ENCODE measurements around the gene CCDC71L.

CCDC71L gene

GRCh38 chr7:106643216-106644000, 17.6 kb downstream of the CCDC71L start:
- no peaks in the 10 kb centered on the region for H3K27me3 ChIP-seq
- H4K20me1 ChIP-seq, result no peaks in the 10 kb centered on the region
- no peak for TF ChIP-seq Cebpa-rat (IDR thresholded peaks at IDR 0.05)
- no peak overlapping the region for H3K9ac ChIP-seq
- no peak overlapping the region for H3K4me2 ChIP-seq
- no peak overlapping the region for H3K27ac ChIP-seq
- H3K4me1 ChIP-seq, result no peaks in the 10 kb centered on the region
- no peak overlapping the region for H3K4me3 ChIP-seq
- H3K9me3 ChIP-seq, result 0 out of 2 replicates have a peak, but pooled peaks cover 3% of the 10 kb centered on the region
- H3K36me3 ChIP-seq, result no peaks in the 10 kb centered on the region

DNA sequence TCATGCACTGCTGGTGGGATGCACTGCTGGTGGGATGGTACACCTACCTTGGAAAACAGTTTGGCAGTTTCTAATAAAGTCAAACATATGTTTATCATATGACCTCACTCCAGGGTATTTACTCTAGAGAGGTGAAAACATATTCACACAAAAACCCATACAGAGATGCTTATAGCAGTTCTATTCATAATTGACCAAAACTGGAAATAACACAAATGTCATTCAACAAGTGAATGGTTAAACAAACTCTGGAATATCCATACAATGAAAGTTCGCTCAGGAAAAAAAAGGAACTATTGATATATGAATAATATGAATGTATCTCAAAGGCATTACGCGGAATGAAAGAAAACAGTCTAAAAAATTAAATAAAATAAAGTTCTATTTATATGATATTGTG, 19.5 kb downstream of the CCDC71L start:
- H3K4me1 ChIP-seq, result no peaks in the 10 kb centered on the region
- no peak overlapping the region for H3K4me2 ChIP-seq
- H3K27ac ChIP-seq, result no peak overlapping the region
- H3K9me3 ChIP-seq, result 0 out of 2 replicates have a peak, but pooled peaks cover 5% of the 10 kb centered on the region
- no peaks in the 10 kb centered on the region for H3K36me3 ChIP-seq
- no peaks in the 10 kb centered on the region for H3K27me3 ChIP-seq
- no peak overlapping the region for H3K9ac ChIP-seq
- TF ChIP-seq Cebpa-rat (IDR thresholded peaks at IDR 0.05), result no peak
- H3K4me3 ChIP-seq, result no peak overlapping the region
- no peaks in the 10 kb centered on the region for H4K20me1 ChIP-seq

DNA sequence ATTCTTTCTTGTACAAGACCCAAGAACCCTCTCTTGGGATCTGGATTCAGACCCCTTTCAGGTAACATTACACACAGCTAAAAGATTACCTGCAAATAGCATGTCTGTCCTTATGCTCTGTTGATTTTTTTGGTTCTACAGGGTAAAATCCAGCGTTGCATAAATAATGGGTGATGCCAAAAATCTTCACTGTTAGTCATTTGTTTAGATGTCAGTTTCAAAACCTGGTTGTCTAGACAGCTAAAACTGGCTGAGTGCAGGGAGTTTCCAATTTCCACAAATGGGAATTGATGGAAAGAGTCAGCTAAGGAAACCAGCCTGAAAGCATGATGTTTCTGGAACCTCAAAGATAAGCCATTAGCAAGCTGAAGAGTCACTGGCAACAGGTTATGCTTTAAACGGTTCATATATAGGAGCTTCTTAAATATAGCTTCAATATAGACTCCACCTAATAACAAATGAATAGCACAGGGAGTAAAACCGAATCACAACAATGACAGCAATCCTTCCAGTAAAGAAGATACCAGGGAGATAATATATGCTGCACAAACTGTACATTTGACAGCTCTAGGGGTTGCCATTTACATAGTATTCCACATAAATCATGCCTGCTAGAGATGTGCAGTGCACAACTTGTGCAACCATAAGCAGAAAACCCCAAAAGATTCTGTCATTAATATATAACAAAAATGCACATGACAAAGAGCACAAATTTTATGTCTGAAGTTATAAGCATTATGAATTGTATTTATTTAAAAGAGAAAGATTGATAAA, 20.4 kb downstream of the CCDC71L start:
- H3K27me3 ChIP-seq, result no peaks in the 10 kb centered on the region
- TF ChIP-seq Cebpa-rat (IDR thresholded peaks at IDR 0.05), result no peak
- no peaks in the 10 kb centered on the region for H3K4me1 ChIP-seq
- H4K20me1 ChIP-seq, result no peaks in the 10 kb centered on the region
- no peak overlapping the region for H3K27ac ChIP-seq
- H3K36me3 ChIP-seq, result no peaks in the 10 kb centered on the region
- no peak overlapping the region for H3K9ac ChIP-seq
- H3K4me2 ChIP-seq, result no peak overlapping the region
- no peak overlapping the region for H3K4me3 ChIP-seq
- H3K9me3 ChIP-seq, result 0 out of 2 replicates have a peak, but pooled peaks cover 5% of the 10 kb centered on the region

GRCh38 chr7:106639476-106640334, 21.3 kb downstream of the CCDC71L start:
- no peak overlapping the region for H3K9ac ChIP-seq
- no peak overlapping the region for H3K4me3 ChIP-seq
- no peaks in the 10 kb centered on the region for H4K20me1 ChIP-seq
- no peaks in the 10 kb centered on the region for H3K27me3 ChIP-seq
- no peaks in the 10 kb centered on the region for H3K4me1 ChIP-seq
- H3K4me2 ChIP-seq, result no peak overlapping the region
- H3K36me3 ChIP-seq, result no peaks in the 10 kb centered on the region
- H3K27ac ChIP-seq, result no peak overlapping the region
- no peak for TF ChIP-seq Cebpa-rat (IDR thresholded peaks at IDR 0.05)
- 0 out of 2 replicates have a peak, but pooled peaks cover 5% of the 10 kb centered on the region for H3K9me3 ChIP-seq

DNA sequence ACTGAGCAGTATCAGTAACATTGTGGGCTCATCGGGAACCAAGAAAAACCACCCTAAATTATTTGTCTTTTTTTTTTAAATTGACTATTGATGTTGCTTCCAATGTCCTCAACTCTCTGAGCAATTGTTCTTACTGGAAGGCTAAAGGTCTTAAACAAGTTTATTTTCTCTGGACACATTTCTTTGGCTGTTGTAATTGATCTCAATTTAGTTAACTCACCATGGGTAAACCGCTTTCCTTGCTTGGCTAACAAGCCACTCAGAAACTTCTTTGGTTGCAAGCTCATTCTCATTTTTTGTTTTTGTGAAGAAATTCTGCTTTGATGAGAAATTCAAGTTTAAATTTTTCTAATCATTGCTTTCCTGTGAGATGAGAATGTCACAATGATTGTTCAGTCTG, 25.5 kb downstream of the CCDC71L start:
- Histone ChIP-seq H4K20me1 (no peaks in the 10 kb centered on the region), H3K27me3 (no peaks in the 10 kb centered on the region), H3K9ac (no peak overlapping the region), H3K27ac (no peak overlapping the region), H3K4me3 (no peak overlapping the region), H3K36me3 (no peaks in the 10 kb centered on the region), H3K4me2 (no peak overlapping the region), H3K4me1 (no peaks in the 10 kb centered on the region), H3K9me3 (peaks cover 5% of the 10 kb centered on the region; the same call in 1 of the 2 replicates)
- no peak for TF ChIP-seq Cebpa-rat (IDR thresholded peaks at IDR 0.05)

DNA sequence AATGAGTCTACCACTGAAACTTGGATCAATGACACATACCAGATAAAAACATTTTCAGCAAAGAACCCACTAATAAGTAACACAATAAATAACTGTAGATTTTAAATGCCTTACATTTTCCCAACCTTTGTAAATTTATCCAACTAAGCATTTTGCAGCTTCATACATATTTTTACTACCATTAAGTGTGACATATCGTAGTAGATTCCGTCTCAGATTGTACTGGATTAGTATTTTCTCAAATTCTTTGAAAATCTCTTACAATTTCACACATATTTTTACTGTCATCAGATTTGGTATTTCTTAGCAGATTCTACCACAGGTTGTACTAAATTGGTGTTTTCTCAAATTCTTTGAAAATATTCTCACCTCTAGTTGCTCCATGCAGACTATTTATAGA, 26.0 kb downstream of the CCDC71L start:
- Histone ChIP-seq H3K36me3 (no peaks in the 10 kb centered on the region), H3K9ac (no peak overlapping the region), H3K27me3 (no peaks in the 10 kb centered on the region), H3K27ac (no peak overlapping the region), H3K4me1 (no peaks in the 10 kb centered on the region), H3K4me3 (no peak overlapping the region), H3K4me2 (no peak overlapping the region), H3K9me3 (peaks cover 5% of the 10 kb centered on the region; the same call in 1 of the 2 replicates), H4K20me1 (no peaks in the 10 kb centered on the region)
- TF ChIP-seq Cebpa-rat (IDR thresholded peaks at IDR 0.05), result no peak

- H3K27me3 ChIP-seq, result no peaks in the 10 kb centered on the region
- no peaks in the 10 kb centered on the region for H3K36me3 ChIP-seq
- H3K4me2 ChIP-seq, result no peak overlapping the region
- no peak for TF ChIP-seq Cebpa-rat (IDR thresholded peaks at IDR 0.05)
- no peaks in the 10 kb centered on the region for H3K4me1 ChIP-seq
- no peaks in the 10 kb centered on the region; the same call in 1 of the 2 replicates for H3K9me3 ChIP-seq
- H3K9ac ChIP-seq, result no peak overlapping the region
- no peak overlapping the region for H3K27ac ChIP-seq
- H3K4me3 ChIP-seq, result no peak overlapping the region
- H4K20me1 ChIP-seq, result no peaks in the 10 kb centered on the region
Measured at GRCh38 chr7:106630648-106631047, 30.3 kb downstream of the CCDC71L start.

DNA sequence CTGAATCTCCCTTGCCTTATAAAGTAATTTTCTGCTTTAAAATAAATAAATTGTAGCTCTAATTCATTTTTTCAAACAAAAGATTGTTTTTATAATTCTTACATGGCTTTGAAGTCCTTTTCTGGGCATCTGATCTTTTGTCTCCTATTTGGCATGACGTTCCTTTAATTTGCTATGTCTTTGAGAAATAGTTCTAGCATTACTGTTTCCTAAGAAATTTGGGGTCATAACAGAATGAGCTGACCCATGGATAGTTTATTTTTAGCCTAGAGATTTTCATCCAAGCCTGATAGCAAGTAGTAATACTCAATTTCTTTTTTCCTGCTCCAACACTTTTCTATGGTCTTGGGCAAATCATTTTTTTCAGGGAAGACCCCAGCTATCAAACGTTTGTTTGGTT, 31.4 kb downstream of the CCDC71L start:
- no peaks in the 10 kb centered on the region for H3K4me1 ChIP-seq
- H3K4me3 ChIP-seq, result no peak overlapping the region
- no peaks in the 10 kb centered on the region for H3K36me3 ChIP-seq
- no peaks in the 10 kb centered on the region for H3K27me3 ChIP-seq
- no peak overlapping the region for H3K27ac ChIP-seq
- no peak overlapping the region for H3K4me2 ChIP-seq
- no peaks in the 10 kb centered on the region for H4K20me1 ChIP-seq
- no peak overlapping the region for H3K9ac ChIP-seq
- no peaks in the 10 kb centered on the region; the same call in 1 of the 2 replicates for H3K9me3 ChIP-seq
- TF ChIP-seq Cebpa-rat (IDR thresholded peaks at IDR 0.05), result no peak

DNA sequence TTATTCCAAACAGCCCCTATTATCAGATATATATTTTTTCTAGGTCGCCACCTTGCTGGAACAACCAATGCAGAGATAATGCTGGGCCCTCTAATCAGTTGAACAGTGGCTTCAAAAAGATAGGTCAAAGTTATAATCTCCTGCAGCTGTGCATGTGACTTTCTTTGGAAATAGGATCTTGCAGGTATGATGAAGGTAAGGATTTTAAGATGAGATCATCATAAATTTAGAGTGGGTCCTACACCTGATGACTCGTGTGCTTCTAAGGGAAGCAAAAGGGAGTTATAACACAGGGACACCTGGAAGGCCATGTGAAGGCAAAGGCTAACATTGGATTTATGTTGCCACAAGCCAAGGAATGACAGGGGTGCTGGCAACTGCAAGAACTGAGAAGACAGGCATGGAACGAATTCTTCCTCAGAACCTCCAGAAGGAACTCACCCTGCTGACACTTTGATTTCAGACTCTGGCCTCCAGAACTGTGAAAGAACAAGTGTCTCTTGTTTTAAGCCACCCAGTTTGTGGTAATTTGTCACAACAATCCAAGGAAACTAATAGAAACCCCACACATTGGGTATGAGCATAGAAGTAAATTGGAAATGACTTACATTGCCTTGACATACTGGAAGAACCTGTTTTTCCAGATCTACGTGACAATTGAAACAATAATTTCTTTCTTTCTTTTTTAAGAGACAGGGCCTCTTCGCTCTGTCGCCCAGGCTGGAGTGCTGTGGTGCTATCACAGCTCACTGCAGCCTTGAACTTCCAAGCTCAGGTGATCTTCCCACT, 34.4 kb downstream of the CCDC71L start:
- TF ChIP-seq Cebpa-rat (IDR thresholded peaks at IDR 0.05), result no peak
- no peak overlapping the region for H3K4me2 ChIP-seq
- H3K9ac ChIP-seq, result no peak overlapping the region
- no peaks in the 10 kb centered on the region for H3K4me1 ChIP-seq
- H3K9me3 ChIP-seq, result peaks cover 19% of the 10 kb centered on the region
- H3K4me3 ChIP-seq, result no peak overlapping the region
- no peak overlapping the region for H3K27ac ChIP-seq
- H3K27me3 ChIP-seq, result no peaks in the 10 kb centered on the region
- no peaks in the 10 kb centered on the region for H3K36me3 ChIP-seq
- H4K20me1 ChIP-seq, result no peaks in the 10 kb centered on the region
